Measurements from ENCODE around the gene RNF212B. TPM values are rescaled to one million over a fixed set of nuclear protein-coding genes. Genes with fewer than 3 reads are reported as not detected.
"Not testable (repeated sequence)": the region's sequence is repeated elsewhere in the genome, so short reads cannot be mapped to it uniquely, and the experiment has no call there.

Gene RNF212B
- polyA plus RNA-seq, 1 donor from 2014 or later, result not detected

- not testable (repeated sequence) for H3K27ac Mint-ChIP-seq, H3K4me3 Mint-ChIP-seq, H3K9me3 Mint-ChIP-seq, H3K4me1 Mint-ChIP-seq, H3K36me3 Mint-ChIP-seq
- peaks cover 20% of the 10 kb centered on the region for H3K27me3 Mint-ChIP-seq
Measured at GRCh38 chr14:23260849-23261248, 23.1 kb downstream of the RNF212B start.

DNA sequence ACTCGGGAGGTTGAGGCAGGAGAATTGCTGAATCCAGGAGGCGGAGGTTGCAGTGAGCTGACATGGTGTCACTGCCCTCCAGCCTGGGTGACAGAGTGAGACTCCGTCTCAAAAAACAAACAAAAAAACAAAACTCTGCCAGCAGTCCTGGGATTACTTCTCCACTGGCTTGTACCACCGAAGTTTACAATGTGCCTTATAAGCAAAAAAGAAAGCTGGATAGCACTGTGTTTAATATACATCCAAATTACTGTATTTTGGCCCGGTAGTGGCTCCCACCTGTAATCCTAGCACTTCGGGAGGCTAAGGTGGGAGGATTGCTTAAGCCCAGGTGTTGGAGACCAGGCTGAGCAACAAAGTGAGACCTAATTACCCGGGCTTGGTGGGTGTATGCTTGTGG is 31.5 kb downstream of the RNF212B start:
- Mint-ChIP-seq H3K27me3 (peaks cover 5% of the 10 kb centered on the region), H3K36me3 (no peaks in the 10 kb centered on the region), H3K27ac (no peak overlapping the region), H3K4me1 (no peaks in the 10 kb centered on the region), H3K9me3 (no peaks in the 10 kb centered on the region), H3K4me3 (no peak overlapping the region)

DNA sequence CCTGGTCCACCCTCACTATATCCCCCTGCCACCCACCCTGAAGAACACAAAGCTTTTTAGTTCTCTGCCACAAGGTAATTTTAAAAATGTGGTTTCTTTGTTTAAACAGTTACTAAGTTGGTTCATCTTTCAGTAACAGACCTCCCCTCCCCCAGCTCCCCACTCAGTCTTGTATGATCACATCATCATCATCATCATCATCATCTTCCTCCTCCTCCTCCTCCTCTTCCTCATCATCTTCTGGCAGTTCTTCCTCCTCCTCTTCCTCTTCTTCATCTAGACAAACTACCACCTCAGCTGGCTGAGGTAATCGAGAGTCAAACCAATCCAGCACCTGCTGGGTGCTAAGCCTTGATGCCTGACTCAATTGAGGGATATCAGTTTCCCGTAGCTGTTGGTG is 37.7 kb downstream of the RNF212B start:
- H3K4me1 Mint-ChIP-seq, result peaks cover 0 to 3% (median 0%) of the 10 kb centered on the region in 3 donors
- H3K4me3 Mint-ChIP-seq, result no peak overlapping the region
- no peaks in the 10 kb centered on the region for H3K27me3 Mint-ChIP-seq
- no peaks in the 10 kb centered on the region for H3K9me3 Mint-ChIP-seq
- peaks cover 7% of the 10 kb centered on the region for H3K36me3 Mint-ChIP-seq
- H3K27ac Mint-ChIP-seq, result peak overlapping the region in 1 of 3 donors; percentile 53

DNA sequence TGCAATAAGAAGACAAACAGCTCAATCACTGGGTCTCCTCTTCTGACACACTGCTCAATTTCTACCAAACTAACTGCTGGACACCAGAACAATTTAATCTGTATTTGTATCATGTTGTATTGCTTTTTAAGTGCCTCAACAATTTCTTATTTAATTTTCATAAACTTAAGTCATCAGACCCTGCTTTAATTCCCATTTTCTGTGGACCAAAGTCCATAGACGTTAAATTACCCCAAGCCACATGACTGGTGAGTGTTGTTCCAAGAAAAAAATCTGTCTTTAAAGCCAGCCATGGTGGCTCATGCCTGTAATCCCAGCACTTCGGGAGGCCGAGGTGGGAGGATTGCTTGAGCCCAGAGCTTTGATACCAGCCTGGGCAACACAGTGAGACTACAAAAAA is 39.5 kb downstream of the RNF212B start:
- Mint-ChIP-seq H3K9me3 (no peaks in the 10 kb centered on the region), H3K27me3 (no peaks in the 10 kb centered on the region), H3K4me3 (no peak overlapping the region), H3K27ac (no peak overlapping the region), H3K36me3 (peaks cover 7% of the 10 kb centered on the region), H3K4me1 (peaks cover 0 to 3% (median 0%) of the 10 kb centered on the region in 3 donors)

DNA sequence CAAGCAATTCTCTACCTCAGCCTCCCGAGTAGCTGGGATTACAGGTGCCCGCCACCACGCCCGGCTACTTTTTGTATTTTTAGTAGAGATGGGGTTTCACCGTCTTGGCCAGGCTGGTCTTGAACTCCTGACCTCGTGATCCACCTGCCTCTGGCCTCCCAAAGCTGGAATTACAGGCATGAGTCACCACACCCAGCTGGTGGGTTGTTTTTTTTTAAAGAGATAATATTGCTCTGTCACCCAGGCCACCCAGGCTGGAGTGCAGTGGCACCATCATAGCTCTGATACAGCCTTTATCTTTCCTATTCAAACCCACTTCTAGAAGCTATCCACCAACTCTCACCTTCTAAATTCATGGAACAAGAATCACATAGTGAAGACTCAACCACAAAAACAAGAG is 40.2 kb downstream of the RNF212B start:
- not testable (repeated sequence) for H3K9me3 Mint-ChIP-seq, H3K36me3 Mint-ChIP-seq, H3K4me3 Mint-ChIP-seq, H3K27ac Mint-ChIP-seq, H3K4me1 Mint-ChIP-seq, H3K27me3 Mint-ChIP-seq

DNA sequence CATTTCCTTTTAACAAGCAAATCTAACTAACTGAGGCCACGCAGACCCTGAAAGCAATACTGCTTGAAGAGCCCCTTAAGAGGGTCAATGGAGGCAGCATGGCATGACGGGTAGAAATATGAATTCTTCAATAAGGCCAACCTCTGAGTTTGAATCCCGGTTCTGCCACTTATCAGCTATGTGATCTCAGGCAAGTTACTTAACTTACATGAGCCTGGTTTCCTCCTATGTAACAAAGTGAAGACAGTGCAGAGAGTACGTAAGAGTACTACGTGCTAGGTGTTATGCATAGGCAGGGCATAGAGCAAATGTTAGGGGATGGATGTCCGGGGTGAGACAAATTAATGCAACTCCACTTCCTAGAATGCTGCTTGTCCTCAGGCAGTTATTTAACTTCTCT is 43.5 kb downstream of the RNF212B start:
- peaks cover 5 to 13% (median 9%) of the 10 kb centered on the region in 3 donors for H3K4me1 Mint-ChIP-seq
- peak overlapping the region in 1 of 4 donors; percentile 58 for H3K4me3 Mint-ChIP-seq
- H3K36me3 Mint-ChIP-seq, result peaks cover 3% of the 10 kb centered on the region
- no peaks in the 10 kb centered on the region for H3K27me3 Mint-ChIP-seq
- H3K9me3 Mint-ChIP-seq, result no peaks in the 10 kb centered on the region
- no peak overlapping the region for H3K27ac Mint-ChIP-seq

DNA sequence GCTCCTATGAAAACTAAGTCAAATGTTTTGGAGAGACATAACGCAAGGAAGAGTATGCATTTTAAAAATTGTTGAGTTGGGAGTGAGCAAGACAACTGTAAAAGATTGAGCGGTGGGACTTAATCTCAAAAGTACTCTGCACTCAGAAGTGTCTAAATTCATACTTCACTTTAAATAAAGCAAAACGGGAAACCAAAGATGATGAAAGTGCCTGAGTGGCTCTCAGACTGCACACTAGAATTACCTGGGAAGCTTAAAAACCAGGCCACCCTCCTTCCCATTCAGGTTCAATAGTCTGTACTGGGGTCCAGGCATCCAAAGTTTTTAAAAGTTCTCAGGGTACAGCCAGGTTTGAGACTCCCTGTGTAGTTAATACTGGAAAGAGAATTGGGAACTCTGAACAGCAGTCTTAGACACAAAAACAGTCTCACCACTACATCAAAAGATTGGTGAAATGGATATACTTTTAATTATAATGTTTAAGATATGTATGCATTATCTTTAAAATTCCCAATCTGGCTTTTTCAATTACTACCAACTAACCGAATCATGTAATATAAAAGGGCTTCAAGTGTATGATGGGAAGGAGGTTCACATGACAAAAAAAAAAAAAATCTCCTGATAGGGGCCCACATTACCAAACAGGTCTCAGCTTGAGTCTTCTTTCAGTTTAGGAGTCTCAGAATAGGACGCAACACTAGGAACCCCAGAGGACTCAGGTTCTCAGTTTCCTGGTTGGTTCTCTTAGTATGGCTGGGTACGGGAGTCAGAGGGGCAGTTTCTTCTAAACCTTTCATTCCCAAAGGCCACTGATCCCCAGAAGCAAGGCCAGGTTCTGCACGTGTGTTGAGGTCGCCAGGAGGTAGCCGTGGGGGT is 47.2 kb downstream of the RNF212B start:
- Mint-ChIP-seq H3K4me1 (peaks cover 5 to 18% (median 9%) of the 10 kb centered on the region in 3 donors), H3K4me3 (peak overlapping the region; percentile 83 to 98 (median 96)), H3K27me3 (no peaks in the 10 kb centered on the region), H3K27ac (peak overlapping the region; percentile 13 to 78 (median 76)), H3K9me3 (no peaks in the 10 kb centered on the region), H3K36me3 (no peaks in the 10 kb centered on the region)

GRCh38 chr14:23285530-23286019 is 47.8 kb downstream of the RNF212B start:
- no peaks in the 10 kb centered on the region for H3K36me3 Mint-ChIP-seq
- H3K4me3 Mint-ChIP-seq, result peak overlapping the region; percentile 83 to 98 (median 96)
- peaks cover 5 to 18% (median 9%) of the 10 kb centered on the region in 3 donors for H3K4me1 Mint-ChIP-seq
- peak overlapping the region; percentile 40 to 78 (median 76) for H3K27ac Mint-ChIP-seq
- H3K9me3 Mint-ChIP-seq, result no peaks in the 10 kb centered on the region
- H3K27me3 Mint-ChIP-seq, result no peaks in the 10 kb centered on the region

- Mint-ChIP-seq H3K36me3 (no peaks in the 10 kb centered on the region), H3K9me3 (no peaks in the 10 kb centered on the region), H3K27me3 (no peaks in the 10 kb centered on the region), H3K4me1 (peaks cover 5 to 18% (median 9%) of the 10 kb centered on the region in 3 donors), H3K27ac (peak within 1 kb of the TSS; percentile 40 to 92 (median 76)), H3K4me3 (peak within 1 kb of the TSS; percentile 83 to 98 (median 96))
Measured at GRCh38 chr14:23286020-23286901, 48.5 kb downstream of the RNF212B start, which contains the start of gene HOMEZ. TSS of gene HOMEZ (minus strand) at chr14:23286132. CDS start at chr14:23285952, 180 bp downstream.

DNA sequence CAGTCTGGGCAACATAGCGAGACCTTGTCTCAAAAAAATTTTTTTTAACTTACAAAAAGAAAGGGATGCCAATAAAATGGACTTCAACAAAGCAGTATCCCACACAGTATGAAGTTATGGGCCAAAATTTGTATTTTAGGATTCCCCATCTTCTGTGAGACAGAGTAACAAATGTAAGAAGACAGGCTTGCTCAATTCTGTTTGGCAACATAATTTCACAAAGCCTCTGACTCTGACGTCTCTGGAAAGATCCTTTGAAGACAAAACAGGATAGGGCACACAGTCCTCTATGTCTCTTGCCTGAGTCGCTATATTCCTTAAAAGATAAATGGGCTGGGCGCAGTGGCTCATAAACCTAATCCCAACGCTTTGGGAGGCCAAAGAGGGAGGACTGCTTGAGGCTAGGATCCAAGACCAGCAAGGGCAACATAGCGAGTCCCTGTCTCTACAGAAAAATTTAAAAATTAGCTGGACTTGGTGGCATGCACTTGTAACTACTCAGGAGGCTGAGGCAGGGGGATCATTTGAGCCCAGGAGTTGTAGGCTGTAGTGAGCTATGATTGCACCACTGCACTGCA is 49.3 kb downstream of the RNF212B start:
- no peaks in the 10 kb centered on the region for H3K27me3 Mint-ChIP-seq
- no peaks in the 10 kb centered on the region for H3K36me3 Mint-ChIP-seq
- no peaks in the 10 kb centered on the region for H3K9me3 Mint-ChIP-seq
- peaks cover 5 to 18% (median 9%) of the 10 kb centered on the region in 3 donors for H3K4me1 Mint-ChIP-seq
- H3K4me3 Mint-ChIP-seq, result peak overlapping the region; percentile 83 to 98 (median 96)
- H3K27ac Mint-ChIP-seq, result peak overlapping the region in 2 of 3 donors; percentile 76 to 92

GRCh38 chr14:23294734-23295561 is 57.2 kb downstream of the RNF212B start:
- peak overlapping the region in 3 of 4 donors; percentile 26 to 78 (median 63) for H3K4me3 Mint-ChIP-seq
- no peaks in the 10 kb centered on the region for H3K9me3 Mint-ChIP-seq
- H3K27ac Mint-ChIP-seq, result peak overlapping the region; percentile 58 to 97 (median 91)
- H3K27me3 Mint-ChIP-seq, result no peaks in the 10 kb centered on the region
- peaks cover 8 to 19% (median 13%) of the 10 kb centered on the region in 3 donors for H3K4me1 Mint-ChIP-seq
- no peaks in the 10 kb centered on the region for H3K36me3 Mint-ChIP-seq

DNA sequence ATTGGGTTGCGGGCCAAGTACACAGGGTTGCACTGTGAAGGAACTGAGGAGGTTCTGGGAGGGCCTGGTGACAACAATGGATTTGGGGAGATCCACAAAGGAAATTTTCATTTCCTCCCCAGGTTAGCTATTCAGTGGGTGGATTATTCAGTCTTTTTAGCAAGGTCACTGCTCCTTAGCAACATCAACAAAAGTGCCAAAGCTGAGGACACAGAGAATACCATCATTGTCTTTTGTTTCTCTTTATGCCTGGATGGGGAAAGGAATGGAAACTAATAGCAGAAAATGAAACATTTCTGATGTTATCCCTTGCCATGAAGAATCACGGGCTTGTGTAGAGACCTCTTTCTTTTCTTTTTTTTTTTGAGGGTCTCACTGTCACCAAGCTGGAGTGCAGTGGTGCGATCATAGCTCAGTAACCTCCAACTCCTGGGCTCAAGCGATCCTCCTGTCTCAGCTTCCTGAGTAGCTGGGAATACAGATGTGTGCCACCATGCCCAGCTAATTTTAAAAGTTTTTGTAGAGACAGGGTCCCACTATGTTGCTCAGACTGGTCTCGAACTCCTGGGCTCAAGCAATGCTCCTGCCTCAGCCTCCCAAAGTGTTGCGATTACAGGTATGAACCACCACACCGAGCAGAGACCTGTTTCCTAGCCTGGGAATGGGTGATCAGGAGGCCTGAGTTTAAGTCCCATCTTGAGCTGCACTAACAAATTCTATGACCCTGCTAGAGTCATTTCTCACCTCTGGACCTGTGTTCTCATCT is 58.5 kb downstream of the RNF212B start:
- Mint-ChIP-seq H3K9me3 (no peaks in the 10 kb centered on the region), H3K4me1 (peaks cover 8 to 24% (median 17%) of the 10 kb centered on the region in 3 donors), H3K36me3 (no peaks in the 10 kb centered on the region), H3K27ac (peak overlapping the region in 1 of 3 donors; percentile 97), H3K27me3 (no peaks in the 10 kb centered on the region), H3K4me3 (peak overlapping the region in 2 of 4 donors; percentile 34 to 78)

DNA sequence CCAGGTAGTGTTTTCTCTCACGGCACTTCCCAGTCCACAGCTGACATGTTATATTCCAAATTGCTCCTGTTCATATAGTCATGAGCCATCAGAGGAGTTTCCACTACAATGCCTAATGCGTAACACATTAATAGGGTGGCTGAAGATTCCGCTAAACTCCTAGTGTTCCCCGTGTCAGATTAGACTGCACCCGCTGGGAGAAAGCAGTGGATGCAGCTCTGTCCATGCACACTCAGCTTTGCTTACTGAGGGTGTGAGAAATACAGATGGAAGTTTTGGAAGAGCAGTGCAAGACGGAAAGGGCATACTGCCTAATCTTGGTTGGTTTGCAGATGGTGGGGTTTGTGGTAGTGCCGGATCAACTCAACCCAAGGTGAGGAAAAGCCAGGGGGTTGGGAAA is 59.4 kb downstream of the RNF212B start:
- H3K27me3 Mint-ChIP-seq, result no peaks in the 10 kb centered on the region
- peak overlapping the region in 1 of 3 donors; percentile 97 for H3K27ac Mint-ChIP-seq
- H3K4me1 Mint-ChIP-seq, result peaks cover 8 to 24% (median 17%) of the 10 kb centered on the region in 3 donors
- H3K4me3 Mint-ChIP-seq, result peak overlapping the region in 1 of 4 donors; percentile 53
- no peaks in the 10 kb centered on the region for H3K9me3 Mint-ChIP-seq
- no peaks in the 10 kb centered on the region for H3K36me3 Mint-ChIP-seq

Data from IgD-negative memory B cell (primary cell).